EL (cell line): ENCODE measurements around the gene KCNH3.
"Not testable (repeated sequence)": the region's sequence is repeated elsewhere in the genome, so short reads cannot be mapped to it uniquely, and the experiment has no call there.

Experiments
- DNase-seq: peaks from one replicate; pipeline ENCODE4 v3.0.0-alpha.2; 2016

The KCNH3 gene

DNA sequence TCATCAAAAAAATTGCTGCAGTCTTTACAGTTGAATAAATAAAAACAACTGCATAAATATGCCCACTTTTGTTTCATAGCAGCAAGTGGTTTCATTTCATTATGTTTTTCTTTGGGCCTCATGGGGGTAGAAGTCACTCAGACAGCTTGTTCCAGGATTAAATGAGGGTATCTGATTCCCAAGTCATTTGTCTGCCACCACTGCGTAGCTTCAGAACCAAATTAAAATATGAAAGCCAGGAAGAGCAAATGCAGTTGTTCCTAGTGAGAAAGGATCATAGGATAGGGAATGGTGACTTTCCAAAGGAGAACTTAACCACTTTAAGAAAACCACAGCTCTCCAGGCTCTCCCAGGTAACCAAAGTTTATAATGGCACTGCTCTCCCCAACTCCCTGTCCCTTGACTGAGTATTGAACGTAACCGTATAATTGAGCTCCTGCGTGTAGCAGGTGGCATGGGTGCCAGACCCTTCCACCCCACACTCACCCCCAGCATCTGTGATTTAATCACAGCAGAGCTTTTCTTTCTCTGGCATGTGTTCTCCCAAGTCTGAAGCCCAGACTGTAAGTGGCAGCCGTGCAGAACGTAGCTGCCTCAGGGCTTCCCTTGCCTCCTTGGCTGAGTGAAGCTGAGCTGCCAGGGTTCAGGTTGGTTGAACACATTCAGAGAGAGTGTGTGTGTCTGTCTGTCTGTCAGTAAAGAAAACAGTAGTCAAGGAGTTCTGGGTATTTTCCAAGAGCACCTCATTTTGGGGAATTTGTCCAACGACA lies 11.3 kb upstream of the KCNH3 start:
- DNase-seq = no peak

DNA sequence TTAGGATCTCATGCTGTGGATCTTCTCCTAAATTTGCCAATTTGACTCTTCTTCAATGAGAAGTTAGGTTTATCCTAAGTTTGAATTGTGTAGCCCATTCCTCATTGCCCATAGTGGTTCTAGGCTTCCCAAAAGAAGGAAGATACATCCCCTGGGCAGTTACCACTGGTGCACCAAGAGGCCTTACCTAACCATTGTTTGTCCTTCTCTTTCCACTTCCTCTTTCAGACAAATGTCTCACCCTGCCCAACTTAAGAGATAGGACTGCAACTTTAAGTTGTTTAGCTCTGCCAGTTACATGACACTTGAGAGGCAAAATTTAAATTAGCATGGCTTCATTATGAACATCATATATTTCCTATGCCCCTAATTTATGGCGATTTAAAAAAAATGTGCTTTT lies 9.4 kb upstream of the KCNH3 start:
- DNase-seq = no peak

GRCh38 chr12:49531745-49532144 lies 7.1 kb upstream of the KCNH3 start:
- DNase-seq = no peak

- DNase-seq = no peak
Observed at GRCh38 chr12:49533331-49533730, 5.5 kb upstream of the KCNH3 start.

DNA sequence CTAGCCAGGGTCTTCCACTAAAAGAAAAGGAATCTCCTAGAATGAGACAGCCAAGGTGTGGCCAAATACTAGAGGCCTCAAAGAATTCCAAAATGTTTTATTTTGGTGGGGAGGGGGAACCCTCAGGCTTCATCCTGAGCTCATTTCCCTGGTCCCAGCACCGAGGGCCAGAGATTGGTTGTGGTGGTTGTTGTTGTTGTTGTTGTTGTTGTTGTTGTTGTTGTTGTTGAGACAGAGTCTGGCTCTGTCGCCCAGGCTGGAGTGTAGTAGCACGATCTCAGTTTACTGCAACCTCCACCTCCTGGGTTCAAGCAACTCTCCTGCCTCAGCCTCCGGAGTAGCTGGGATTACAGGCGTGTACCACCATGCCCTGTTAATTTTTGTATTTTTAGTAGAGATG lies 4.7 kb upstream of the KCNH3 start:
- not testable (repeated sequence) for DNase-seq

DNA sequence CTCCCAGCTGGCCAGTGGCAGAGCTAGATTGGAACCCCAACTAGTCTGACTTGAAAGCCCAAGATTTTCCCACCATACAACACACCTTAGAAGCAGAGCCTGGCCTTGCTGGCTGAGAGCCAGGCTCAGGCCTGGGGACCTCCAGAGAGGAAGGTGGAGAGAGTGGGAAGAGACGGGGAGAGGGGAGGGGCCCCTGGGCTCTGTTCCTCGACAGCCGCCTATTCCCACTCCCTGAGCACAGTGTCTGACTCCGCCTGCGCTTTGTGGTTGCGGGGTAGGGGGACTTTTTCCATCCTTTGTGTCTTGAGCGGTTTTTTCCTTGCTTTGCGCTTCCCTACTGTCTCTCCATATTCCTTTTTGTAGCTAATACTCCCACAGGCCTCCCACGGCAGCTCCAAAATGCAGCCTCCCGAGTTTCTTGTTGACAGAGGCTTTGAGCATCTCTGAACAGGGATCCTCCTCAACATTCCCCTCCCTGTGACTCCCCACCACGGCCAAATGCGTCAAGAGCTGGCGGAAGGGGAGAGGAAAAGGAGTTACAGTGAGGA lies 4.0 kb upstream of the KCNH3 start:
- DNase-seq = no peak

- peak; percentile 45 for DNase-seq
Observed at GRCh38 chr12:49535921-49536525, 2.8 kb upstream of the KCNH3 start.

DNA sequence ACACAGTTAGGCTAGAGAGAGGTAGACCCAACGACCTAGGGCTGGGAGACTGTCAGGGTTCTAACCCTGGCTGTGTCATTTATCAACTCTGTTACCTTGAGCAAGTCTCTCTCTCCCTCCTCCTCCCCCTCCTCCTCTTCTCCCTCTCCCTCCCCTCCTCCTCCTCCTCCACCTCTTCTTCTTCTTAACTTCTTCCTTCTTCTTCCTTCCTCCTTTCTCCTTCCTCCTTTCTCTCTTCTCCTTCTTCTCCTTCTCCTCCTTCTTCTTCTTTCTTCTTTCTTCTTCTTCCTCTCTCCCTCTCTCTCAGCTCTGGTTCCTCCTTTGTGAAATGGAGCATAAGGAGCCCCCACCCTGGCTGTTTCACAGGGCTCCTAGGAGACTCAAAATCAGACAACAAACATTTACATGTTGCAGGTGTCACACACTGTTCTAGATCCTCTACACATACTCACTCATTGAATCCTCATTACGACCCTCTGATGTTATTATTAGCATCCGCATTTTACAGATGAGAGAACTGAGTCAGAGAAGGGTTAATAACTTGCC lies 2.2 kb upstream of the KCNH3 start:
- DNase-seq = no peak

DNA sequence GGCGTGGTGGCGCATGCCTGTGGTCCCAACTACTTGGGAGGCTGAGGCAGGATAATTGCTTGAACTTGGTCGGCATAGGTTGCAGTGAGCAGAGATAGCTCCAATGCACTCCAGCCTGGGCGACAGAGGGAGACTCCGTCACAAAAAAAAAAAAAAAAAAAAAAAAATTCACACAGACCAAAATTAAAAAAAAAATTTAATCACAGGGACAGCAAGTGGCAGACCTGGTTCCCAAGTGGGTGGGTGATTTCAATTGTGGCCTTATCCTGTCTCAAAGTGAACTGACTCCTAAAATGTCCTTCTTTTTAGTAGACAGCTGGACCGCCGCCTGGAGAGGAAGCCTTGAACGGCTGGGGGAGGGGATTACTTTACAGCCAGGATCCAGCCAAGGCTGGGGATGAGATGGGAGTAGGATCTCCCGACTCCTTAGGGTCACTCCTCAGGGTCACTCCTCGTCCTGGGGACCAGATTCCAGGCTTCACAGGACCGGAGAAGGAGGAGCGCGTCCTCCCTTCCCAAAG lies 1.5 kb upstream of the KCNH3 start:
- DNase-seq = no peak

DNA sequence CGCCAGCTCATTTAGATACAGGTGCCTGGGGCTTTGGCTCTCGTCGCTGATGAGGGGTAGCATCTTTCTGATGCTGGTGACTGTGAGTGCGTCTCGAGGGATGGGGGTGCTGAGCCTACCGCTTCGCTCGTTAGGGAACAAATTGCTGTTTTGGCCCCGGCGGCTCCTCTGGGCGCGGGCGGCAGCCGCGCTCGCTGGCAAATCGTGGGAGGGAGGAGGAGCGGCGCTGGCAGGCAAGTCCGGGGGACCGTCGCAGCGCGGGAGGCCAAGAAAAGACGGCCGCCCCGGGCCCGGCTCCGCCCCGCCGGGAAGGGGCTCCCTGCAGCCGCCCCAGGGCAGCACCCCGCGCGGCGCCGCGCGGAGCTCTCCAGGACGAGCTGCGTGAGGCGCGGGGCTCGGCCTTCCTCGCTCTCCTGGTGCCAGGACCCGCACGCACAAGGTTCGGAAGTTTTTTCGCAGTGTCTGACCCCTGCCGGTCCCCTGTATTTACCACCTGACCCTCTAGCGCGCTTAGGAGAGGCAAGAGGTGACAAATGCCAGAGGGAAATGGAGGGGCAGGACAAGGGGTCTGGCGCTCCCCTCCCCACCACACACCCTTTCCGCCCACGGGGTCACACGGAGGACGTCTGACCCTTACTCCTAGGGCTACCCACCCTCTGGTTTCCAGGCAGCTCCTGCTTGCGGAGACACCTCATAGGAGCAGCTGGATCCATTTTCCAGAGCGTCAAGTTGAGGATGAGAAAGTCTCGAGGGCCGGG lies 899 bp upstream of the KCNH3 start:
- peak; percentile 19 for DNase-seq

DNA sequence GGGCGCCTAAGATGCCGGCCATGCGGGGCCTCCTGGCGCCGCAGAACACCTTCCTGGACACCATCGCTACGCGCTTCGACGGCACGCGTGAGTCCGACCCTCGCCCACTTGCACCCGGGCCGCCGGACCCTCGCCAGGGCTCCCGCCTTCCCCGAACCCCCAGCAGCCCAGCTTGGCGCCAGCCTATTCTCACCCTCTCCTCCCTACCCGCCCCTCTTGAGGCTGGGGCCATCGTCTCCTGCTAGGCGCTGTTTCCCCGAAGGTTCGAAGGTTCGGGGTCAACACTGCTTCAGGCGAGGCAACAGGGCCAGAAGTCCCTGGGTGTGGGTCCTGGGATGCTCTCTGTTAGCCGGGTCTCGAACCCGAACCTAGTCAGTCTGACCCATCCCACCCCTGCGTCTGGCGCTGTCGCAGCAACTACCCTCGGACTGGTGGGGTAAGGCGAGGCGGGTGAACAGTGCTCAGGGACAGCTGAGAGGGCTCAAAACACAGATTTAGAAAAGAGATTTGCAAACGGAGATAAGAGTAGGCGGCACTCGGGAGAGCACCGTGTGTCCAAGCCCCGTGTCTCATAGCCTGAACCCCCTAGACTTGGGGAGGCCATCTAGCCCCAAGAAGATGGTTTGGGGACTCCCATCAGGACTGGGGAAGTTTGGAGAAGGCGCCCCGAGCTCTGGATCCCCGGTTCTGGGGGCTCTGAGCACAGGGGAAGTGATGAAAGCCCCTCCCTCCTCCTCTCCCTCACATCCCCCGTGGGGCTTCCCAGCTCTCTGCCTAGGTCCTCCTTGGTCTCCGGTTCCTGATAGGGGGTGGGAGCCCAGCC lies 787 bp downstream of the KCNH3 start:
- no peak for DNase-seq

GRCh38 chr12:49540229-49541139 lies 1.7 kb downstream of the KCNH3 start:
- DNase-seq = no peak

GRCh38 chr12:49541140-49541861 lies 2.5 kb downstream of the KCNH3 start:
- no peak for DNase-seq

DNA sequence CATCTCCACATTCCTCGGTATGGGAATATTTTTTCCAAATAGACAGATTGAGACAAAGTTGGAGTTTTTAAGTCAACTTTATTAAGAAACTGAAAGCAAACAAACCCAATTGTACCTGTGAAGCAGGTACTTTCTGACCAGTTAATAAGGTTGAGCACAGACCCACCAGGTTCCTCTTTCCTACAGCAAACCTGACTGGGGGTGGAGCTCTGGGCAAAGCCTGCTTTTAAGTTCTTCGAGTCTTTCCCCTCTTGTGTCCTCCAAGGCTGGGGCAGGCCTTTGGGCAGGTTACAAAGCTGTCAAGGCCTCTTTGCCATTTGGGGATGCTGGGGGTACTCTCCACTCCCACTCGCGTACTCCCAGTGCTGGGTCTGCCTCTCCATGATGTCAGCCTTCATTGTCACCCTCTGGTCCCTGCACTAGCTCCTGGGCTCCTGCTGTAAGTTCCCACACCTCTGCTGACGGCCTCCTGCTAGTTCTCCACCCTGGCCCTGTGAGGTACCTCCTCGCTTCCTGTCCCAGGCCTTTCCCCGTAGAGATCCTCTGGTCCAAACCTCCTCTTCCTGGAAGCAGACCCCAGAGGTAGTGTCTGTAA lies 3.2 kb downstream of the KCNH3 start:
- DNase-seq = no peak

GRCh38 chr12:49542592-49543160 lies 3.8 kb downstream of the KCNH3 start:
- DNase-seq = no peak

GRCh38 chr12:49543221-49543913 lies 4.5 kb downstream of the KCNH3 start:
- no peak for DNase-seq

DNA sequence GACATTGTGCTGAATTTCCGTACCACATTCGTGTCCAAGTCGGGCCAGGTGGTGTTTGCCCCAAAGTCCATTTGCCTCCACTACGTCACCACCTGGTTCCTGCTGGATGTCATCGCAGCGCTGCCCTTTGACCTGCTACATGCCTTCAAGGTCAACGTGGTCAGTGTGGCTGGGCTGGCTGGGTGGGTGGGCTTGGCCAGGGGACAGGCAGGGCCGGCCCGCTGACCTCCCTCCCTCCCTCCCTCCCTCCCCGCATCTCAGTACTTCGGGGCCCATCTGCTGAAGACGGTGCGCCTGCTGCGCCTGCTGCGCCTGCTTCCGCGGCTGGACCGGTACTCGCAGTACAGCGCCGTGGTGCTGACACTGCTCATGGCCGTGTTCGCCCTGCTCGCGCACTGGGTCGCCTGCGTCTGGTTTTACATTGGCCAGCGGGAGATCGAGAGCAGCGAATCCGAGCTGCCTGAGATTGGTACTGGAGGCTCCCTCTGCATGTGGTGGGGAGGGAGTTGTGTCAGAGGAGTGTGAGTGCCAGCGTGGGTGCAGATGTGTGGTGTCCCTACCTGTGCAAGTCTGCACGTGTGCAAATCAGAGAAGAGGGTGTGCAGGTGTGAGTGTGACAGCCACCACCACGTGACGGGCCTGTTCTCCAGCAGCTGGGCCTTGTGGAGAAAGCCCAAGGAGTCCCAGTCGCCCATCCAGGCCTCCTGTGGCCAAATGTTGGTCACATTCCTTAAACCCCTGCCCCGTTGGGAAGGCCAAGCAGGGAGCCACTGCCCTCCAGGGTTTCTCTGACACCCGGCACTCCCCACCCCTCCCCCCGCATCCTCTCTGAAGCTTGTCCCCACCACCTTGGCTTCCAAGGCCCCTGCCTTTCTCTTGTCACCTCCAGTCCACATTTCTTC lies 5.3 kb downstream of the KCNH3 start:
- DNase-seq = no peak

DNA sequence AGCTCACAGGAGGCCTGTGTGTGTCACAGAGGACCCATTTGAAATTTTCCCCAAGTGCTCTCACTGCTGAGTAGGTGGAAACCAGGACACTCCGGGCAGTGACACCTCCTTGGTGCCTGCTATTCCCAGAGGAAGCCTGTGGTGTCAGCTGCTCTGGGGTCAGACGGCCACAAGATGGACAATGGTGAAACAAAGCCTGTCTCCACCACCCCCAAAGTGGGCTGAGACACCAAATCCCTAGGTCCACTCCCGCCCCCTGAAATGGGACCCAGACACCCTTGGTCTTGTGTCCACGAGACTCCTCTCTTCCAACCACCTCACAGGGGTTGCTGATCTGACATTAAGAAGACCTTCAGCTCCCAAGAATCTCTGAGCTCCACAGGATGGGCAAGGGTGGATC lies 7.0 kb downstream of the KCNH3 start:
- DNase-seq = no peak
